ENCODE data around the gene RER1.
A peak's percentile ranks its signal among the peaks of the same experiment; 100 is the strongest.

RER1 gene

DNA sequence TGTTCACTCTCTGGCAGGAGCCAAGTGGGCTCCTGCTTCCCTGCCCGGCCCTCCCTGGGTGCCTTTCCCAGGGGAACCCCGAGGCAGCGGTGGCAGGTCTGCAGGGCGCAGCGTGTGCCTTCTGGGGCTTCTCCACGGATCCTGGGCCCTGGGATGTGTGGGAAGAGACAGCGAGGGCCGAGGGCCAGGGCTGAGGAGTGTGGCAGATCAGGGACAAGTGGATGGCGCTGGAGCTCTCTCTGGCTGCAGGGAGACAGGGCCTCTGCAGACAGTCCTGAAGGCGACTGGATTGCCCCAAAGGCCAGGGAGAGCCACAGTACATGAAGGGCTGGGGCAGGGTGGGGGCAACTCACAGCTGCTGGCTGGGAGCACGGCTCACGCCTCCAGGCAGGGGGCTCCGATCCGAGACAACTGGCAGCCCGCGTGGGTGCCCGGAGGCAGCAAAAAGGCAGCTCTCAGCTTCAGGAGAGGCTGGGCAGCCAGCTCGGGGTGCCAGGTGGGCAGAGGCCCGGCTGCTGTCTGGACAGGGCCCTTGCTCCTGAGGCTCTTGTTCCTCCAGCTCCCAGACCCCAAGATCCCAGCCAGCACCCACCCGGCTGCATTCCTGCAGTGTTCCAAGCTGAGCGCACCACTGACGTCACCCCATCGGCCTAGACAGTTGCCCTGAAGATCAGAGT is 16.3 kb upstream of the RER1 start:
- FAIRE-seq, result no peak

DNA sequence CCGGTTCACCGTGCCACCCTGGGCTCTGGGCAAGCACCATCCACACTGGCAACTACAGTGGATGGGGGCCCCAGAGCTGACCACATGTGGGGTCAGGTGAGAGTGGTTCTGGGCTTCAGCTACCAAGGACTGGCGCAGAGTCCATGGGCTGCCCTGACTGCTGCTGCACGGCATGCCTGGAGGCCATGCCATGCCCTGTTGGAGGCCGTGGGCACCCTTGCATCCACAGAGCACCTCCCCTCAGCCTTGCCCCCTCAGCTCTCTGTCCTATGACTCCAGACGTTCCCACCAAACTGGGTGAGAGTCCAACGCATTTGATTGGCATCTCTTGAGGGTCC is 15.7 kb upstream of the RER1 start:
- DNase-seq (ENCODE audit: insufficient read length, low spot score) (no peak), FAIRE-seq (no peak)

More for the DNA sequence above, 16.3 kb upstream of the RER1 start:
- DNase-seq (ENCODE audit: insufficient read length, low spot score), result no peak

DNA sequence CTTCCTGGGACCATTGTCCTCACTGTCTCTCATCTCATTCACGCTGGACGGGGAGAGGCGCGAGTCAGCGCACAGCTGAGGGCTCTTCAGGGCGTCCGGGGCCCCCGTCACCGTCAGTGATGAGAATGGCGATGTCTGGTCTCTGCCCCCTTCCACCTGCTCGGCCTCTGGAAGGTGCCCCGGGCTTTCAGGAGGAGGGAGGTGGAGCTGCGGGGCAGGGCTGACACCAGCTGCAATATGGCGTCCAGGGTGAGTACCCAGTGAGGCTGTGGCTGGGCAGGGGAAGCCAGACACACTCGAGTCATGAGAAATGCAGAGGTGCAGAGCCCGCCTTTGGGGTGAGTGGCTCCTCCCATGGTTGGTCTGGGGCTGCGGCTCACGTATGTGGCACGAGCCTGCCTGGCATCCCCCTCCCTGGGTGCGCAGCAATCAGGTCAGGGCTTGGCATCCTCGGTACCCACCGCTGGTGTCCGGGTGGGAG is 15.3 kb upstream of the RER1 start:
- no peak for FAIRE-seq
- DNase-seq (ENCODE audit: insufficient read length, low spot score), result no peak

DNA sequence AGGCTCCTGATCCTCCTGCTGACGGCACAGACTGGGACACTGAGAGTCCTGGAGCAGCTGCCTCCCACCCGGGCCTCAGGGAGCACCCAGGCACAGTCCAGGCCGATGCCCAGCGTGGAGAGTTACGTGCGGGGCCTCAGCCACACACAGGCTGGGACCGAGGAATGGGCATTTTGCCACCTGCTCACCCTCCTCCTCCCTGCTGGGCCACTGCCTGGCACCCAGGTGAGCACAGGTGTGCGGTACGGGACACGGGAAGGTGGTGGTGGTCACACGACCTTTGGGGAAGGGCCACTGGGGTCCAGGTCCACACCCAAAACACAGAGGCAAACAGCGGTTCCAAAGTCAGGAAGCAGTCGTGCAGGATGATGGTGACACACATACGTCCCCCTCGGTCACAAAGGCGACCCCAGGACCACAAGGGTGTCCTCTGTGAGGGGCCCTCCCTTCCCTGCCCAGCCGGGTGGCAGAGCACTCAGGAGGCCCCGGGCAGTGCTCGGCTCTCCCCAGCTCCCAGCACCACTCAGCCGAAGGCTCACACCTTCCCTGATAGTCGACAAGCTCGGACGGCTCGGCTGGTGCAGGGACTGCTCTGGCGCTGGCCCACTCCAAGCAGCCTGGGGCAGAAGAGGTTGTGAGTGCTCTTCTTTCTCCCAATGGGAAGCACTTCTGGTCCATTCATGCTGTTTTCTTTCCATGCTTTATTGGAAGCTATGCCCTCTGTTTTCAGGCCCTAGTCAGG is 14.5 kb upstream of the RER1 start:
- DNase-seq (ENCODE audit: insufficient read length, low spot score) (no peak), FAIRE-seq (no peak)

DNA sequence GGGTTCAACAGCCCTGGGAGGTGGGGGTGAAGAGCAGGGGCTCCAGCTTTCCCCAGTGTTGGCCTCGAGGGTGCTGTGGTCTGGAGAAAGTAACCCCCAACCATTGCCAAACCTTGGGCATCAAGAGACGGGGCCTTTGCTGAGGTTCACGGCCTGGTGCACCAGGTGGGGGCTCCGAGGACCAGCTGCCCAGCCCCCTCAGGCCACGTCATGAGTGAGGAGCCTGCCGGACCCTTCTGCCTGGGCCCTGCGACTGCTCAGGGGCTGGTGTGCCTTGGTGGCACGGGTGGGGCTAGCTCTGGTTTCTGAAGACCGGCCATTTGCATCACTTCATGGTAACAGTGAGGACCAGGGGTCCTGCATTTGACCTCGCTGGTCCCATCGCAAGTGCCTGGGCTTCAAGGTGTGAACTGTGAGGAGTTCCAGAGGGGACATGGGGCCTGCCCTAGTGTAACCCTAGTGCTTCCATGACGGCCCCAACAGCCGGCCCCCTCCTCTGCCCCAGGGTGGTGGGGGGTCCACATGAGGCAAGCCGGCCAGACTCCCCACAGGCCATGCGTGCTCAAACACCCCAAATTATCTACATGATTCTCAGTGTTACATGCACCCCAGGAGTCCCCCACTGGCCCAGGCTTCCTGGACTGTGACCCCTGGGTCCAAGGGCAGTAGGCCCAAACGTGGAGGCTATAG is 13.7 kb upstream of the RER1 start:
- no peak for DNase-seq (ENCODE audit: insufficient read length, low spot score)
- FAIRE-seq, result no peak

DNA sequence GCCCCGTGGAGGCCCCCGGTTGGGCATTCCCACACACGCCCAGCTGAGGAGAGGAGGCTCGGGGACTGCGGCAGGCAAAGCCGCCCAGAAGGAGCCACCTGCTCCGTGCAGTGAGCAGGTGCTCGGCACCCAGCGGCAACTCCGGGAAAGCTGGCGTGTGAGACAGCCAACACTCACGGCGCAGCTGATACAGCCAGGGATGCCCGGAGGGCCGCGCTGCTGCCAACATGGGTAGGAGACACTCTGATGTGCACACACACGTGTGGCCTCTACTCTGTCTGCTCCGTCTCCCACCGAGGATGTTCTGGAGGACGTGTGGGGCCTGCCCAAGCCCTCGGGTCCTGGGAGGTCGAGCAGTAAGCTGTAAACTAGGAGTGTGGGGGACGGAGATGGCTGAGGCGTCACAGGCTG is 13.2 kb upstream of the RER1 start:
- DNase-seq (ENCODE audit: insufficient read length, low spot score), result no peak
- no peak for FAIRE-seq

DNA sequence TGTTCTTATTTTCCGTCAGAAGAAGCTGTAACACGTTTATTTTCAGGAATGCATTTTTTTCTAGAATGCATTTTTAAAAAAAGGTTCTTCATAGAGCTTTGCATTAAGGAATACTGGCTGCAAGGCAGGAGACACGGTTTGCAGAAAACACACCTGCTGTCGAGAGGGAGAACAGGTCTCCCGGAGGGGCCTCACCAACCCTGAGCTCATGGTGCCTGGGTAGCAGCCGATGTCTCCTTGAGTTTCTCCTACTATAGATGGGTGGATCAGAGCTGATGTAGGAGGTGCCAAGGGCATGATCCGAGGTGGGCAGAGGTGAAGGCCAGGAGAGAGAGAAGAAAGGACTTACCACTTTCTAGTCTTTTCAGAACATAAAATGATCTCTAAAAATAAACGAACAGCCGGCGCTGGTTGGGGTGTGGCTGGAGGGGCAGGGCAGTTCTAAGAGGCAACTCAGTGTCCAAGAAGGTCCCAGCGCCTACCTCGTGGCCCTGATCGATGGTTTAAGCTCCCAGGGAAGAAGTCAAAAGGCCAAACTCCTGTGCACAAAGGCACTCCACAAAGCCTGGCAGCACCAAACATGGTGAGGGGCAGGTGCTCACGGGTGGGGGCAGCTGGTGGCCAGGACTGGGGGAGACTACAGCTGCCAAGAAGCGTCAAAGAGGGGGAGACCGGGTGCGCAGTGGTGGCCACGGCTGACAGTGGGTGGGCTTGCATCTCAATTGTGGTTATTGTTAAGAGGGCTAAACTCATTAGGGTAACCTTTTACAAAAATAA is 12.5 kb upstream of the RER1 start:
- DNase-seq (ENCODE audit: insufficient read length, low spot score) (no peak), FAIRE-seq (no peak)

DNA sequence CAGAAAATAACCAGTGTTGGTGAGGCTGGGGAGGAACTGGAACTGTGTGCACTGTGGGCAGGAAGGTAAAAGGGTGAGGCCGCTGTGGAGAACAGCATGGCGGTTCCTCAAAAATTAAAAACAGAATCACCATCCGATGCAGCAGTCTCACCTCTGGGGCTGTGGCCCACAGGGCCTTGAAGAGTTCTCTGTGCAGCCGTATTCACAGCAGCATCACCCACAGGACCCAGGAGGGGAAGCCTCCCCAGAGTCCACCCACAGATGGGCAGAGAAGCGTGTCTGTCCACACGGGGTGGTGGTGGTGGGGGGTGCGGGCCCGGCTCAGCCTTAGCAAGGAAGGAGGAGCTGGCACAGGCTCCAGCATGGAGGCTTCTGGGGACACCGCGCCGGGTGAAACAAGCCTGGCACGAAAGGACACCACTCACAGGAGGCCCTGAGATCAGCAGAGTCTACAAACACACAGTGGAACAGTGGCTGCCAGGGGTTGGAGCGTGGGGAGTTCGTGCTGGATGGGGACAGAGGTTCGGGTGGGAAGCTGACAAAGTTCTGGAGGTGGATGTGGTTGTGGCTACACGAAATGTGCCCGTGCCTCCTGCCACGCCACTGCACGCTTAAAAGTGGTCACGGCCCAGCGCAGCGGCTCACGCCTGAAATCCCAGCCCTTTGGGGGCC is 11.8 kb upstream of the RER1 start:
- FAIRE-seq (no peak), DNase-seq (ENCODE audit: insufficient read length, low spot score) (no peak)

DNA sequence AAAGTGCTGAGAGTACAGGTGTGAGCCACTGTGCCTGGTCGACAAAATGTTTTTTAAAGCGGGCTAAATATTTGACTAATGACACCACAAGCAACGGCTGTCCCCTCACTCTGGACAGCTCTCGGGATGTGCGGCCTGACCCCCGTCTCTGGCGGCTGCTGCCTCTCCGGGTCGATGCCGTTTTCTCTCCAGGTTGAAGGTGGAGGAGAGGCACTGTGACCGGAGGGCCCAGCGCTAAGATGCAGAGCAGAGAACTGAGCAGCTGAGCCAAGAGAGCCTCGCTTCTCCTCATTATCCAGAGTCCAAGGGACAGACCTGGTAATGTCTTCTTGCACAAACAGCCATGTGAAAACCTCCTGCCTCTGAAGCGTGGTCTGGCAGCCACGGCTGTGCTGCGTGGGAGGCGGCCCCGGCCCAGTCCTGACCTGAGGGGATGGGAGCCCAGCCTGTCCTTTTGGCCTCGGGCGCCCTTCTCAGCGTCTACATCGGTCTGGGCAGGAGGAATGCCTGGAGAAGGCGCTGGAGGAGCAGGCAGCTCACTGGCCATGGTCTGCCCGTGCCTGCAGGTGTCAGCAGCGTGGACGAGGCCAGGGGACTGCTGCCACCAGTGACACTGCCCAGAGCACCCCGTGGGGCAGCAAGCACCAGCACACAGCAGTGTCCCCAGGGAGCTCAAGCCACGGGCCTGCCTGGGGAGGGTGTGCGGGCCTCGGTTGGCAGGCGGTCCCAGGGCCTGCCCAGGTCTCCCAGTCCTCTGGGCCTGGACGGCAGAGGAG is 10.6 kb upstream of the RER1 start:
- FAIRE-seq, result no peak
- no peak for DNase-seq (ENCODE audit: insufficient read length, low spot score)

DNA sequence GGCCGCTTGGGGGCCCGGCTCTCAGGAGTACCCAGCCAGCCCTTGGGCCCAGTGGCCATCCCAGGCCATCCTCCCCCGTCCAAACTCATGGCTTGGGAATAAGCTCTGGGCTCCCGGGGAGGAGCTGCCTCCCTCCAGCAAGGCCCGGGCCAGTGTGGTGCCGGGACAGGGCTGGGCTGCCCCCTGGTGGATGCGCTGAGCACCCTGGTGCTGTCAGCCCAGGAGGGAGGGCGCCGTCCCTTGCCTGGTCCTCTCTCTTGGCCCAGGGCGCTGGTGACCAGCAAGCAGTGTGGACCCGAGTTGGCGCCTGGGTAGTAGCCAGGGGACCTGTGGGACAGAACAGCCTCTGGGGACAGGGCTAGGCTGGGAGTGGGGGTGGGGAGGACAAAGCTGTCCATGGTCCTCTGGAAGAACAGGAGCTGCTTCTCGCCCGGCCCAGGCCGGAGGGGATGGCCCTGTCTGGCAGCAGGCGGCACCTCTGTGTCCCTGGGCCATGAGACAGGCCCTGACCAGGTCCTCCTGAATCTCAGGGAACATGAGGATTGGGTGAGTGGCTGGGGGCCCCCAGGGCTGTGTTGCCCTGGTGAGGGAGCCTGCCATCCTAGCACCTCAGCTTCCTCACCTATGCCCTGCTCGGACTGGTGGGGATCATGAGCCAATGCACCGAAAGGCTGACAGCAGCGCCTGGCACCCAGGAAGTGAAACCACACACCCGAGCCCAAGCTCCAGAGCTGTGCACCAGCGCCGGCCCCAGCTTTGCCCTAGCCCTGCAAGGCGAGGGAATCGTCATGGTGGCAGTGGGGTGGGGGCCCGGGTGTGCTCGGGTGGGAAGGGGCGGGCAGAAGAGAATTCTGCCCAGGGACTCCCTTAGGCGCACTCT is 9.7 kb upstream of the RER1 start:
- peak; percentile 92 for DNase-seq (ENCODE audit: insufficient read length, low spot score)
- FAIRE-seq, result peak; percentile 90

DNA sequence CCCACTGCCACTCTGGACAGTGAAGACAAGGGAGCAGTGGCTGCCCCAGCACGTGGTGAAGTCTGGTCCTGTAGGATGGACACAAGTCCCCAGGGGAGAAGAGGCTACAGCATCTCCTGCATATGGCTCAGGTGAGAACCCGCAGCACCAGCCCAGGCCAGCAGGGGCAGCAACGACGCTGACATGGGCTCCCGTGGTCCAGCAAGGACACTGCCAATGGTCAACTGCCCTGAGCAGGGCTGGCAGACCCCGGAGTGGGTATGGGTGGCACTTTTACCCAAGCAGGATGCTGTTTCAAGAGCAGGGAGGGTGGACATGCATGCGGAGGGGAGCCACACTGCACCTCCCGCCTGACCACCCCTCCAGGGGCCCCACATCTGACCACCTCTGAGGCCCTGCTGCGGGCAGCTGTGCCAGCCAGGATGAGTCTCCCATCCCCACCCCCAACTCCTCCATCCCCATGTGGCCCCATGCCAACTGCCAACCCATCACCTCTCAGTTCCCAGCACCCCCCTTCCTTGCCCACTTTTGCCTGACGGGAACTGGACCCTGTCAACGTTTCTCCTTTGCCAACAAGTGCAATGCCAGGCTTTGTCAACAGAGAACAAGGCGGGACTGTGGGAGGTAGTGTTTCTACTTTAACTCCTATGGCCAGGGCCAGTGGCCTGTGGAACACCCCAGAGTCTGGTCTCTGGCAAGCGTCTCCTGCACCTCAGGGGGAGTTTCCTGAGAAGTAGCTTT is 8.8 kb upstream of the RER1 start:
- DNase-seq (ENCODE audit: insufficient read length, low spot score) (peak; percentile 48), FAIRE-seq (no peak)

DNA sequence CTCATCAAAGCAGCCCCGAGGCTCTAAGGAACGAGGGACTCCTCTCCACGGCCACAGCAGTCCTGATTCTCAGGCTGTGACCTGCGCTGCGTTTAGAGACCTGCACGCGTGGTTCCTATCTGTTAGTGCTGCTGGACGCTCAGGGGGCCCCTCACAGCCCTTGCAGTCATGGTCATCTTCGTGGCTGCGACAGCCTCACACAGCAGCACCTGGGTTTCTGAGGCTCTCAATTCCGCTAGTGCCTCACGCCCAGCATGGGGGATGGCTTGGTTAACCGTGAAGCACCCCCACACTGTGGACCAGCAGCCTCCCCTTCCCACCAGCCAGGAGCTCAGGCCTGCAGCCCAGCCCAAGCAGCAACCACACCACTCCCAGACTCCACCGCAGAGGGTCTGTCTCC is 8.1 kb upstream of the RER1 start:
- no peak for DNase-seq (ENCODE audit: insufficient read length, low spot score)
- no peak for FAIRE-seq

DNA sequence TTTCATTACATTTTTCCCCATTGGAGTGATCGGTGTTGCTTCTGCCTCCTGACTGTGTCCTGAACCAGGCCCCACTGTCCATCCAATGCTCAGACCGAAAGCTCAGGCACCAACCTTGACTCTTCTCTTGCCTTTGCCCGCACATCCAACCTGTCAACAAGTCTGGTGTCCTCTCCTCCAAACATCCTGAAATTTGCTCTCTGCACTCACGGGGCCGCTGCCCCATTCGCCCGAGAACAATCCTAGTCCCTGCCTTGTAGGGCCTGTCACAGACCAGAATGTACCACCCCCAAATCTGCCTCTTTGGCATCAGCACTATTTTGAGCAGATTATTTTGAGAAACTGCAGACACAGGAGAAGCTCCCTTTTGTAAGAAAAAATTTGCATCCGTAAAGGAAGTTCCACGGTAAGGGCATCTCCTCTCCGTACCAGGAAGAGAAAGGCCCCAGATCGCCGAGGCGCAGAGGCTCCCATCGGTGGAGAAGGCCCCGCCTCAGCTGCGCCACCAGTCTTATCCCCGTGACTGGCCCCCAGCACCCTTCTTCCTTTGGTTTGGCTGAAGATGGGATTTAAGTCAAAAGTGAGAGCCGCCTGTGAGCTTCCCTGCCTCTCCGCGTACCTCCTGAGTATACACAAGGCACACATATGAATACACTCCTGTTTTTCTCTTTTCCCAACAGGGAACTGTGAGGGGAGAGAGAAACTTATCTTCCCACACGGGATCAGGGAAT is 7.3 kb upstream of the RER1 start:
- no peak for DNase-seq (ENCODE audit: insufficient read length, low spot score)

DNA sequence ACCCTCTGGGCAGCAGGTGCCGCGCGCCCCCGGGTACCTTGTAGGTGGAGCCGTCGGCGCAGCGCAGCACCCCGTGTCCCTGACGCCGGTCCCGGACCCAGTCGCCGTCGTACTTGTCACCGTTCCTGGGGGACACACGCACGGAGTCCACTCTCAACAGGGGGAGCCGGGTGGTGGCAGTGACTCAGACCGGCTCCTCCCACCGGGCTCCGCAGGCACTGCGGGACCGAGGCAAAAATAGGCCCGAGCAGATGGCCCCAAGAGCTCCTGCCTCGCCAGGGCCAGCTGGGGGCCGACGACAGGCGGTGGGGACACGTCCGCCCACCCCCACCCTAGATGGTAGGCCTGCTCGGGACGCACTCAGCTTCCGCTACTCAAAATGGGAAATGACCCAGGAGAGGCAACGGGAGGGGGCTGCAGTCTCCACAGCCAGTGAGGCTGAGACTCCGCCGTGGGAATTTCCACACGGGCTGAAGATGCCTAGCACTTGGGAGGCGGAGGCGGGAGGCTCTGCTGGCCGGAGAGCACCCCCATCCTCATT is 6.6 kb upstream of the RER1 start:
- FAIRE-seq (no peak), DNase-seq (ENCODE audit: insufficient read length, low spot score) (no peak)

More for the DNA sequence above, 7.3 kb upstream of the RER1 start:
- FAIRE-seq, result no peak

DNA sequence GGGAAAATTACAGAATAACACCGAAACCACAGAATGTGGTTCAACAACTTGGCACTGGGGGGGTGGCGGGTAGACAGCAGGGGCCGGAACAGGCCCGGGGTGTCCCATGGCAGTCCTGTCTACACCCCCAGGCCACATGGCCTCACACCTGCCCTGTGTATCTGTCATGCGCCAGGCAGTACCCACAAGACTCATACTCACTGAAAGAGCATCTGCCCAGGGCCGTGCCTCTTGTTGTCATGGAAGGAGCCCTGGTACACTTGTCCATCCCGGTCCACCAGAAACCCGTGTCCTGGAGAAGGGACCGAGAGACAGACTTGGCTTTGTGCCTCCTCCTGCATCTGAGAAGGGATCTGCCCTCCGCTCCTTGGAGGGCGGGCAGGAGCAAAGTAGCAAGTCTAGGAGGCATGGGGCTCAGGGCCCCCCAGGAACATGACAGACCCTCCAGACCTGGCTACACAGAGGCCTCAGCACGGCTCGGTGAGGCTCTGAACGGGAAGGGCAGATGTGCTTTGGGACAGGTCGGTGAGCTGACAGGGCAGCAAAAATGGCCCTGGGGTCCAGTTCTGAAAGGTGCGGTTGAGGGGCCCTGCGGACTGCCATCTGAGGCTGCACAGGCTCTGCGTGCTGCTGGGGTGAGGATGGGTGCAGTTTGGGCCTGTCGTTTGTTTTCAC is 5.9 kb upstream of the RER1 start:
- FAIRE-seq (no peak), DNase-seq (ENCODE audit: insufficient read length, low spot score) (no peak)

Data from HTR-8/SVneo (cell line).